GM13977 (cell line): ENCODE measurements around the gene CH25H.
"Not testable (repeated sequence)": the region's sequence is repeated elsewhere in the genome, so short reads cannot be mapped to it uniquely, and the experiment has no call there.

Experiments used
- DNase-seq: peaks from one replicate; pipeline ENCODE4 v3.0.0; 2012; ENCODE audit warnings: low spot score
- in situ Hi-C: fragments of 300-500 bp; cut with MboI; formaldehyde crosslinking; loops from one replicate; pipeline ENCODE4 v1.12.0; 2022; ENCODE audit warnings: low sequenced_read_pairs, low pct_unique_long_range_greater_than_20kb, mixed read lengths, inconsistent platforms; ENCODE audit not compliant: unreplicated experiment
- TF ChIP-seq, protein P1 (sequence below): IDR thresholded peaks from 2 replicates; pipeline ENCODE4 v1.5.1; 2012; ENCODE audit warnings: mild to moderate bottlenecking, control low read depth; ENCODE audit not compliant: insufficient read depth; ENCODE audit errors: extremely low read depth, missing control alignments

Gene CH25H

GRCh38 chr10:89203237-89203636 is 3.9 kb downstream of the CH25H start:
- in situ Hi-C loops = no loop called here
- no peak for DNase-seq
- TF ChIP-seq, protein P1, sequence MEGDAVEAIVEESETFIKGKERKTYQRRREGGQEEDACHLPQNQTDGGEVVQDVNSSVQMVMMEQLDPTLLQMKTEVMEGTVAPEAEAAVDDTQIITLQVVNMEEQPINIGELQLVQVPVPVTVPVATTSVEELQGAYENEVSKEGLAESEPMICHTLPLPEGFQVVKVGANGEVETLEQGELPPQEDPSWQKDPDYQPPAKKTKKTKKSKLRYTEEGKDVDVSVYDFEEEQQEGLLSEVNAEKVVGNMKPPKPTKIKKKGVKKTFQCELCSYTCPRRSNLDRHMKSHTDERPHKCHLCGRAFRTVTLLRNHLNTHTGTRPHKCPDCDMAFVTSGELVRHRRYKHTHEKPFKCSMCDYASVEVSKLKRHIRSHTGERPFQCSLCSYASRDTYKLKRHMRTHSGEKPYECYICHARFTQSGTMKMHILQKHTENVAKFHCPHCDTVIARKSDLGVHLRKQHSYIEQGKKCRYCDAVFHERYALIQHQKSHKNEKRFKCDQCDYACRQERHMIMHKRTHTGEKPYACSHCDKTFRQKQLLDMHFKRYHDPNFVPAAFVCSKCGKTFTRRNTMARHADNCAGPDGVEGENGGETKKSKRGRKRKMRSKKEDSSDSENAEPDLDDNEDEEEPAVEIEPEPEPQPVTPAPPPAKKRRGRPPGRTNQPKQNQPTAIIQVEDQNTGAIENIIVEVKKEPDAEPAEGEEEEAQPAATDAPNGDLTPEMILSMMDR = no peak

DNA sequence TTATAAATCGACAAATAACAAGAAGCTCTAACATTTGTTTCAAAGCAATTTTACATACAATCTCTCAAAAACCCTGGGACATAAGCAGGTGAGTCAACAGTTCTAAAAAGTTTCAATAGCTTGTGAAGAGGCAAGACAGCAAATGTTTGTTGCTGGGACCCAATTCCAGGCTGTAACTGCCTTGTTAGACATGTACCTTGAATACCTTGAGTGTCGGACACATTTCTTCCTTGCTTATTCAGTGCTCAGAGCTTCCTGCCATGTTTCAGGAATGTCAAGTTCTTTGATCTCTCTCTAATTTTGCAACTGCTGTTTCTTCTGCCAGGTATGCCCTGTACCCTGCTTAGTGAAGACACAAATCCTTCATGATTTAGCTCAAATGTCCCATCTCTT is 5.1 kb downstream of the CH25H start:
- TF ChIP-seq, protein P1 = no peak
- no peak for DNase-seq
- in situ Hi-C loops = no loop called here

GRCh38 chr10:89201345-89202032 is 5.6 kb downstream of the CH25H start:
- TF ChIP-seq, protein P1 = no peak
- DNase-seq = no peak
- in situ Hi-C loops = no loop called here

DNA sequence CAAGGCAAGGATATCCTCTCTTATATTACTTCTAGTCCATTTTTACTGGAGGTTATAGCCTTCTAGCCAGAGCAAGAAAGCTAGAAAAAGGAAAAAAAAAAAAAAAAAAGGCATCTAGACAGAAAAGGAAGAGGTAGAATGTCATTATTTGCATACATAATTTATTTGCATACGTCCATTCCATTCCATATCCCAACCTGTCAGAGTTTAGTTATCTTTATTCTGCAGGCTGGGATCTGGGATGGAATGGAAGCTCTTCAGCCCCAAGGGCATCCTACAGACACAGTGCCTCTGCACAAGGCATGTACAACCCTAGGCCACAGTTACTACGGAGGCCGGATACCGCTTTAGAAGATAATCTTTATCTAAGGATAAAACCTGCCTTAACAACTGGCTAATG is 9.6 kb downstream of the CH25H start:
- in situ Hi-C loops = no loop called here
- DNase-seq = no peak
- TF ChIP-seq, protein P1 = no peak

DNA sequence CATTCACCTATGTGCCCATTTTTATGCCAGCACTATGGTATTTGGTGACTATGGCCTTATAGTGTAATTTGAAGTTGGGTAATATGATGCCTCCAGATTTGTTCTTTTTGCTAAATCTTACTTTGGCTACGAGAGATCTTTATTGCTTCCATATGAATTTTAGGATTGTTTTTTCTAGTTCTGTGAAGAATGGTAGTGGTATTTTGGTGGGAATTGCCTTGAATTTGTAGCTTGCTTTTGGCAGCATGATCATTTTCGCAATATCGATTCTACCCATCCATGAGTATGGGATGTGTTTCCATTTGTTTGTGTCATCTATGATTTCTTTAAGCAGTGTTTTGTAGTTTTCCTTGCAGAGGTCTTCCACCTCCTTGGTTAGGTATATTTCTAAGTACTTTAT is 15.8 kb downstream of the CH25H start:
- DNase-seq, in situ Hi-C loops: not testable (repeated sequence)

DNA sequence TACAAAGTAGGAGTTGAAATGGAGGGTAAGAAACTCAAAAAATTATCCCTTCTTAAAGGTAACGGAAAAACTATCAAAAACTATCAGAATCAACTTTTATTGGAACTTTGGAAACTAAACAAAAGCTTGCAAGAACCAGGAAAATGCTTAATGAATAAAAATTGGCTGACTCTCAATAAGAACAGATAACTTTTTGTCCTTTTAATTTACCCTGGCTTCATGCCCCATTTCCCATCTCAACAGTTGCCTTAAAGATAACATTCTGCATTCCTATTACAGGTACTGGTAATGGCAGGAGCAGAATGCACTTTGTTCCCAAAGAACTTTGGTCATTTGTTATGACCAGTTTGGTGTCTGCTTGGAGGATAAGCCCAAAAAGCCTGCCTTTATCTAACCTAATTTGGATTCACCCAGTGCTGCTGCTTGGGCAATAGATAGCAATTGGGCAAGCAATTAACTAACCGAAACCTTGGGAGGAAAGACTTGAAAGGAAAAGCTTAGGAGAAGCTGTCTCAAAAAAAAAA is 17.8 kb downstream of the CH25H start:
- in situ Hi-C loops = no loop called here
- DNase-seq = no peak
- TF ChIP-seq, protein P1 = no peak

DNA sequence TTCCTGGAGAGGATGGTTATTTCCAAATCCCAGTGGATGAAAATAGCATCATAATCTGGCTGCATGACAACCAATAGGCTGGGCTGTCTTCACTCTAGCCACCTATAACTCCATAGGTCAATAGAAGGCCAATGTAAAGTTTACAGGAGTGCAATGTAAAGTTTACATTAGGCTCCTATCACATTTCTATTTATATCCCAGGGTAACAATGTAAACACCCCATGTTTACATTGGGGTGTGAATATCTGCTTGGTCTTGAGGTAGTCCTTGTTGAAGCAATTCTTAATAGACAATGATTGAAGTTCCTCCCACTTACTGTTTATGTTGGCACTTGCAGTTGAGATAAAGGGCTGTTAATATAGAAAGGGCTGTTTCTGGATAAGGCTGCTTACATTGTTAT is 21.5 kb downstream of the CH25H start:
- TF ChIP-seq, protein P1 = no peak
- DNase-seq = no peak
- in situ Hi-C loops = no loop called here
